WTC11 (cell line): ENCODE data around the gene KLLN. TPM values are rescaled to one million over a fixed set of nuclear protein-coding genes. Genes with fewer than 3 reads are reported as not detected.
"Not testable (repeated sequence)": the region's sequence is repeated elsewhere in the genome, so short reads cannot be mapped to it uniquely, and the experiment has no call there.

Experiments used
- ATAC-seq: fragments of 200-7000 bp; cut with Tn5 transposase; 2 replicates; pipeline ENCODE4 v1.10.0; 2021; ENCODE audit warnings: mild to moderate bottlenecking, moderate library complexity
- CTCF ChIA-PET: fragments of 300-600 bp; sonication (Branson Sonifier 250); formaldehyde crosslinking; loops from one replicate; lab custom pipeline; 2021; ENCODE audit warnings: antibody characterized with exemption; lab: Charles Lee
- POLR2A ChIA-PET: fragments of 350-600 bp; sonication (Branson Sonifier 250); formaldehyde crosslinking; loops from one replicate; lab custom pipeline; 2021; ENCODE audit warnings: antibody characterized with exemption; lab: Charles Lee
- DNase-seq: peaks from one replicate; pipeline ENCODE4 v3.0.0; 2021; ENCODE audit warnings: low spot score
- H3K27ac Mint-ChIP-seq: 2 replicates; pipeline ENCODE4 v1.8.0; 2021; ENCODE audit warnings: mixed read lengths
- H3K27me3 Mint-ChIP-seq: 2 replicates; pipeline ENCODE4 v1.8.0; 2021; ENCODE audit warnings: low read depth, mild to moderate bottlenecking, moderate library complexity, mixed read lengths
- H3K36me3 Mint-ChIP-seq: 2 replicates; pipeline ENCODE4 v1.8.0; 2021; ENCODE audit warnings: mixed read lengths
- H3K4me1 Mint-ChIP-seq: 2 replicates; pipeline ENCODE4 v1.8.0; 2022; ENCODE audit warnings: mixed read lengths
- H3K4me3 Mint-ChIP-seq: 2 replicates; pipeline ENCODE4 v1.8.0; 2021; ENCODE audit warnings: mild to moderate bottlenecking, moderate library complexity, mixed read lengths
- H3K9me3 Mint-ChIP-seq: 2 replicates; pipeline ENCODE4 v1.8.0; 2021; ENCODE audit warnings: mixed read lengths
- AFF4 ChIP-seq: sonication (generic); formaldehyde crosslinking; IDR thresholded peaks from 2 replicates; pipeline ENCODE4 v1.8.1; 2023; ENCODE audit warnings: mild to moderate bottlenecking, missing genetic modification reagents, borderline replicate concordance
- AR ChIP-seq: fragments of 250-450 bp; sonication (Bioruptor Pico); IDR thresholded peaks from 2 replicates; pipeline ENCODE4 v1.9.0; 2021; ENCODE audit warnings: mild to moderate bottlenecking
- E2F4 ChIP-seq: sonication (generic); formaldehyde crosslinking; IDR thresholded peaks from 2 replicates; pipeline ENCODE4 v1.8.1; 2022; ENCODE audit warnings: low read depth, mild to moderate bottlenecking, moderate library complexity, missing genetic modification reagents, borderline replicate concordance
- FOXP4 ChIP-seq: sonication (generic); formaldehyde crosslinking; IDR thresholded peaks from 2 replicates; pipeline ENCODE4 v1.8.0; 2022; ENCODE audit warnings: mild to moderate bottlenecking, missing genetic modification reagents
- HMGA2 ChIP-seq: fragments of 250-450 bp; sonication (Bioruptor Pico); IDR thresholded peaks from 2 replicates; pipeline ENCODE4 v1.4.0; 2021; ENCODE audit warnings: mild to moderate bottlenecking, moderate library complexity
- MLX ChIP-seq: sonication (generic); formaldehyde crosslinking; IDR thresholded peaks from 2 replicates; pipeline ENCODE4 v1.8.1; 2023; ENCODE audit warnings: mild to moderate bottlenecking, missing genetic modification reagents, moderate library complexity
- RELA ChIP-seq: sonication (generic); formaldehyde crosslinking; IDR thresholded peaks from 2 replicates; pipeline ENCODE4 v1.8.1; 2022; ENCODE audit warnings: missing genetic modification reagents, mild to moderate bottlenecking, borderline replicate concordance
- SP1 ChIP-seq: sonication (generic); formaldehyde crosslinking; conservative IDR thresholded peaks from 2 replicates; pipeline ENCODE4 v1.8.1; 2022; ENCODE audit warnings: missing genetic modification reagents
- TP53 ChIP-seq: sonication (generic); formaldehyde crosslinking; IDR thresholded peaks from 2 replicates; pipeline ENCODE4 v1.8.1; 2023; ENCODE audit warnings: mild to moderate bottlenecking, missing genetic modification reagents
- ZMAT4 ChIP-seq: fragments of 250-450 bp; sonication (Bioruptor Pico); IDR thresholded peaks from 2 replicates; pipeline ENCODE4 v1.9.0; 2021; ENCODE audit warnings: mild to moderate bottlenecking
- total RNA-seq: library from RNA; stranded (reverse); gene quantifications from 3 replicates; pipeline ENCODE4 v1.2.3, GENCODE V29; 2021

The KLLN gene
- total RNA-seq, 1 experiment from 2014 or later: 0.52 TPM

GRCh38 chr10:87863053-87863943, at the start of gene KLLN, which contains the start of gene PTEN (continued):
- TF ChIP-seq E2F4 (CRISPR knock-in tag): no peak
- TF ChIP-seq HMGA2 (CRISPR knock-in tag): no peak
- TF ChIP-seq SP1 (CRISPR knock-in tag): peak; percentile 97
- peak; percentile 93 for TF ChIP-seq FOXP4 (CRISPR knock-in tag)
- no peak for TF ChIP-seq MLX (CRISPR knock-in tag)
- no peak for TF ChIP-seq RELA (CRISPR knock-in tag)
- TF ChIP-seq AR: no peak
- no peak for TF ChIP-seq AFF4
- 0 out of 2 replicates have a peak, but pooled peaks have one; percentile 90 for TF ChIP-seq TP53
- no peak for TF ChIP-seq ZMAT4 (CRISPR knock-in tag)
- TF ChIP-seq, all 79 proteins: peak for 25

- Mint-ChIP-seq H3K9me3 (peaks cover 42% of the 10 kb centered on the region), H3K36me3 (peaks cover 60% of the 10 kb centered on the region)
- CTCF ChIA-PET, H3K27me3 Mint-ChIP-seq, H3K4me1 Mint-ChIP-seq, H3K4me3 Mint-ChIP-seq, ATAC-seq, H3K27ac Mint-ChIP-seq, DNase-seq: not testable (repeated sequence)
- POLR2A ChIA-PET: interaction anchor here (0.6 kb wide), 1 partner anchor 12 kb away, joined by 6 read pairs; no protein-coding TSS in a partner anchor
These were observed 40.1 kb upstream of the KLLN start for GRCh38 chr10:87903396-87903795.

- POLR2A ChIA-PET, CTCF ChIA-PET, H3K27me3 Mint-ChIP-seq, H3K4me1 Mint-ChIP-seq, ATAC-seq, H3K4me3 Mint-ChIP-seq, DNase-seq, H3K27ac Mint-ChIP-seq: not testable (repeated sequence)
- Mint-ChIP-seq H3K9me3 (peaks cover 38% of the 10 kb centered on the region), H3K36me3 (peaks cover 54% of the 10 kb centered on the region)
These were observed 34.6 kb upstream of the KLLN start for GRCh38 chr10:87897957-87898356.
